ENCODE results near the gene AKR1C8.
"Not testable (repeated sequence)": the region's sequence is repeated elsewhere in the genome, so short reads cannot be mapped to it uniquely, and the experiment has no call there.

The AKR1C8 gene

DNA sequence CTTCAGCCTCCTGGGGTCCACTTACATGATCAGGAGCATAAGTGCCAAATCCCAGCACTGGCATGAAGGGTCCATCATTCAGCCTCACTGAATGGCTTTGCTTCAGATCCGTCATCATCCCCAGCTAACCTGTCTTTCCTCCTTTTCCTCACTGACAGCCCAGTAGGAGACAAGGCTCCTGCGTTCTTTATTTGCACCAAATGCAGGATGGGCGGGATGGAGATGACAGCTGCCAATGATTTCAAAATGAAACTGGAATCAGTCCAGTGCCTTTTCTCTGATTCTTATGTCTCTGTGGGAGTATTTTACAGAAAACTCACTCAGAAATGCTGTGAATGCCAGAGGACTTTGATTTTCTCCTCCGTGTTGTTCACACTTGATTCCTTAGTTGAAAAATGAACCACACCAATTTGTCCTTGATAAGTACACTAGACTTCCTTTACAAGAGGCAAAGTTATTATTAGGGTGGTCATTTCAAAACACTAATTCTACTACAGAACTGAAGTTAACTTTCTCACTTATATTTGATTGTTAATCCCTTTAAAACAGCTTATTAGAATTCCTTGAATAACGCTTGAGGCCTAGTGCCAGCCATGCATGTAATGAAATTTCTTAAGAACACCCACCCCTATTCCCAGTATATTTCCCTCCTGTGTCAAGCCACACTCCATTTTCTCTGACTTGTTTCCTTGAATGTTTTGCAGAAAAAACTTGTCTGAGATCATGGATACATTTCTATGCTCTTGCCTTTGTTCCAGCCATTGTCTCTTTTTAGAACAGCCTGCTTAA lies at the start of gene AKR1C8:
Gene AKR1C8, minus strand, starts transcription at position 164 of the 789 bp plus-strand sequence. Its CDS starts 46 bp downstream, at position 118.
- DNase-seq: no peak

DNA sequence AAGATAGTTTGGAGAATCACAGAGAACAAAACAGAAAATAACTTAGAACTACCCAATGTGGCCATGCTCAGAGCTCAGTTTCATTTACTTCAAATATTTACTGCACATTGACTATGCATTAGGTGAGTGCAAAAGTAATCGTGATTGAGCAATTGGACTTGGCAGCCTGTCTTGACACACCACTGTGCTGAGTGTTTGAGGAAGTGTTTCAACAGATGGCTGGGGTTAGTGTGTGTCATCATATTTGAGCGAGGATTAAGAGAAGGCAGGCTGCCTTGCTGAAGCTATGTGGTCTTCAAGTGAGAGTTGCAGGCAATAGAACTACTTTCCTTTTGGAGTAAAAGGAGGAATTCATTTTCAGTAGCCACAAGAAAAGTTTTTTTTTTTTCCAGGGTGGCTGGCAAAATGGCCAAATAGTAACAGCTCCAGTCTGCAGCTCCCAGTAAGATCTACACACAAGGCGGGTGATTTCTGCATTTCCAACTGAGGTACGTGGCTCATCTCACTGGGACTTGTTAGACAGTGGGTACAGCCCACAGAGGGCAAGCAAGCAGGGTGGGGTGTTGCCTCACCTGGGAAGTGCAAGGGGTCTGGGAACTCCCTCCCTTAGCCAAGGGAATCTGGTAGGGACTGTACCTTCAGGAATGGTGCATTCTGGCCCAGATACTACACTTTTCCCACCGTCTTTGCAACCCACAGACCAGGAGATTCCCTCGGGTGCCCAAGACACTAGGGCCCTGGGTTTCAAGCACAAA lies 49.3 kb upstream of the AKR1C8 start:
- peak; percentile 82 for DNase-seq

DNA sequence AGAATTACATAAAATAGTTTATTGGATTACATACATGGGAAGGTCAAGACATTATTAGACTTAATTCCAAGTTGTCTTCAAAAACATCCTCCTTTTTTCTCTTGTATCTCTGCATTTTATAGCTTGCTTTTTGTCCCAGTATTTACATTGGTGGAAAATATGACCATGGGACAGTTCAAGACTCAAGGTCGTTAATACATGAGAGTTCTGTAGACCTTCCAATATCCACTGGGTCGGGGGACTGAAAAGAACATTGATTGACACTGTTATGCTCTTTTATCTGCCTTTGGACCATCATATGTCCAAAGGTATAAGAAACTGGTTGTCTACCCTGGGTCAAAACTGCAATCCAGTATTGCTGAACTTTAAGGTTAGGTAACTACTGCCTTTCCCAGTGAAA lies 48.4 kb upstream of the AKR1C8 start:
- DNase-seq: no peak

DNA sequence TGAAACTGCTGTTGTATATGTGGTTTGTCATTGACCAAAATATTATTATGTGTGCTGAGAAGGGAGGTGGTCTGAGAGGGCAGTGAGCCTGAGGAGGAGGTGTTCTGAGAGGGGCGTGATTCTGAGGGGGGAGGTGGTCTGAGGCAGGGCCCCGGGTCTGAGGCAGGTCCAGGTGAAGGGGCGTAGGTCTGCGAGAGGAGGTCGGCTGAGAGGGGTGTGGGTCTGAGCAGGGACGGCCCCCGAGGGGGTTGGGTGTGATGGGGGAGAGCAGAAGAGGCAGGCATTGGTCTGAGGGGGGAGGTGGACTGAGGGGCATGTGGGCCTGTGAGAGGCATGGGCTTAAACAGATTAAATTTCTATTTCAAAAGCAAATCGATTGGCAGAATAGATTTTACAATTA lies 44.1 kb upstream of the AKR1C8 start:
- DNase-seq: no peak

DNA sequence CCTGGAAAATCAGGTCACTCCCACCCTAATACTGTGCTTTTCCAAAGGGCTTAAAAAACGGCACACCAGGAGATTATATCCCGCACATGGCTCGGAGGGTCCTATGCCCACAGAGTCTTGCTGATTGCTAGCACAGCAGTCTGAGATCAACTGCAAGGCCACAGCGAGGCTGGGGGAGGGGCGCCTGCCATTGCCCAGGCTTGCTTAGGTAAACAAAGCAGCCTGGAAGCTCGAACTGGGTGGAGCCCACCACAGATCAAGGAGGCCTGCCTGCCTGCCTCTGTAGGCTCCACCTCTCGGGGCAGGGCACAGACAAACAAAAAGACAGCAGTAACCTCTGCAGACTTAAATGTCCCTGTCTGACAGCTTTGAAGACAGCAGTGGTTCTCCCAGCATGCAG lies 38.0 kb upstream of the AKR1C8 start:
- DNase-seq: not testable (repeated sequence)

DNA sequence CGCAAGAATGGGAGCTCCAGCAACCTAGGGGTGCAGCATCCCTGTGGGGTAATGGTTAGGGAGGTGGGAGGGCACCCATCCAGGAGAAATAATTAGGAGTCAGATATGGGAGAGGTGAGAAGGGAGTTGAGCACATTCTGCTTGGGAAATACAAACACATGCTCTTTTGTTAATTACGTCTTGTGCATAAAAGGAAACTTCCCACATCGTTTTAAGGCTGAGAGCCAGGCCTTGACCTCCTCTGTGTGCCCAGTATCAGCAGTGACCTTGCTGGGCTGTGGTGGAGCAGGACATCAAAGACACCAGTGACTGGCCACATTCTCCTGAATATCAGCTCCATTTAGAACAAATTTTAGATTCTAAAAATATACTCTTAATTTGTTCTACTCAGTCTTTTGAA lies 34.3 kb upstream of the AKR1C8 start:
- DNase-seq: no peak

DNA sequence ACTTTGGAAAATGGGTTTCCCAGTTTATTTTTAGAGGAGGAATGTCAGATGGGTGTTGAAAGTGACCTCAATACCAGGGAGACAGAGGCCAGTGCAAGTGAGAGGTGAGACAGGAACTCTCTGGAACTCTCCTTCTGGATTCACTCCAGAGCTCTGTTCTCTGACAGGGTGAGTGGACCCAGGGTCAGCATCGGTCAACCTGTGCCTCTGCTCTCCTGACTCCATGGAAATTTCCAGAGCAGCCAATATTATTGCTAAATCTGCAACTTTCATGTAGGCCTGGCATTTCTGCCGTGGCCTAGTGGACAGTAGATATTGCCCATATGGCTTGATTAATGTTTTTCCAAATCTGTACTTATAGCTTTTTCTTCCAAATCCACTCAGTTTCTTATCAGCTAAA lies 31.9 kb upstream of the AKR1C8 start:
- DNase-seq: no peak

DNA sequence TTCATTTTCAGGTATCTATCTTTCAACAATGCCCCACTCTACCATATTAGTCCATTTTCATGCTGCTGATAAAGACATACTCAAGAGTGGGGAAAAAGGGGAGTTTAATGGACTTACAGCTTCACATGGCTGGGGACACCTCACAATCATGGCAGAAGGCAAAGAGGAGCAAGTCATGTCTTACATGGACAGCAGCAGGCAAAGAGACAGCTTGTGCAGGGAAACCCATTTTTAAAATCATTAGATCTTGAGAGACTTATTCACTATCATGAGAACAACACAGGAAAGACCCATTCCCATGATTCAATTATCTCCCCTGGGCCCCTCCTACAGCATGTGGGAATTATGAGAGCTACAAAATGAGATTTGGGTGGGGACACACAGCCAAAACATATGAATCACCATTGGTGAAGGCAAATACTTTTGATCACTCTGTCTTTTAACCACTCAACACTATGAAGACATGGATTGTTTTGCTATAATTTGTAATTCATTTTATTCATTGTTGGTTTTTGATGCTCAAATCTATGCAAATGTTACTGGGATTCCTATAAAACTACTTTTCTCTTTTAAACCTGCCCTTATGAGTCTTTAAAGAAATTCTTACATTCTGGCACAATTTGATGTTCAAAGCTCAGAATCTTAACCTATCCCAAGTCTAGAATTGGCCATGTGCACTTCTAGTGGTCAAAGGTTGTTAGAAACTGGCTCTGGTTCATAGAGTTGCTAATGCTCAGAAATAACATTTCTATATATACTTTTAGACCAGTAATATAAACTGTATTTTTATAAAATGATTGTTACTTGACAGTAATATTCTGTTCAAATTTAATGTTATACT lies 27.0 kb upstream of the AKR1C8 start:
- DNase-seq: no peak

DNA sequence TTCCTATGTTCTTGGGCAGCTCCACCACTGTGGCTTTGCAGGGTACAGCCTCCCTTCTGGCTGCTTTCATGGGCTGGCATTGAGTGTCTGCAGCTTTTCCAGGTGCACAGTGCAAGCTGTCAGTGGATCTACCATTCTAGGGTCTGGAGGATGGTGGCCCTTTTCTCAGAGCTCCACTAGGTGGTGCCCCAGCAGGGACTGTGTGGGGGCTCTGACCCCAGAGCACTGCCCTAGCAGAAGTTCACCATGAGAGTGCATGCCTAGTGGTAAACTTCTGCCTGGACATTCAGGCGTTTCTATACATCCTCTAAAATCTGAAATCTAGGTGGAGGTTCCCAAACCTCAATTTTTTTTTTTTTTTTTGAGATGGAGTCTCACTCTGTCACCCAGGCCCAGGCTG lies 25.3 kb upstream of the AKR1C8 start:
- peak; percentile 16 for DNase-seq

DNA sequence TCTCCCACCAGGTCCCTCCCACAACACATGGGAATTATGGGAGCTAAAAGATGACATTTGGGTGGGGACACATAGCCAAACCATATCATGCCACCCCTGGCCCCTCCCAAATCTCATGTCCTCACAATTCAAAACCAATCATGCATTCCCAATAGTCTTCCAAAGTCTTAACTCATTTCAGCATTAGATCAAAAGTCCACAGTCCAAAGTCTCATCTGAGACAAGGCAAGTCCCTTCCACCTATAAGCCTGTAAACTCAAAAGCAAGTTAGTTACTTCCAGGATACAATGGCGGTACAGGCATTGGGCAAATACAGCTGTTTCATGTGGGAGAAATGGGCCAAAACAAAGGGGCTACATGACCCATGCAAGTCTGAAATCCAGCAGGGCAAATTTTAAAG lies 24.8 kb upstream of the AKR1C8 start:
- DNase-seq: not testable (repeated sequence)

DNA sequence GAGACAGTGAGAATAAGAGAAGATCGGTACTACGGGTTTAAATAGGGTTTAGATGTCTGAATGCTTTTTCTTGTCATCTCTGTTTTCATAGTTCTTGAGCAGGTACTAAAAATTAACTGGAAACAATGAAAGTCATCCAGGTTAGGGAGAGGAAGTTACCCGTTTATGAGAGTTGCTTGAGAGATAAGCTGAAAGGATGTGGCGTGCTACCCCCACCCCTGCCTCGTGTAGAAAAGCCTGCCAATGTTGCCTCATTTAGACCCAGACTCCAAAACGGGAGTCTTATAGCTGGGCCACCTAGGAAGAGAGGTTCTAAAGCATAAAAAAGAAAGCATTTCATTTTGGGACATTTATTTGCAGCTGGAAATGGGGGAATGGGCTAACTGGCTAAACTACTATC lies 21.8 kb upstream of the AKR1C8 start:
- DNase-seq: peak; percentile 30

DNA sequence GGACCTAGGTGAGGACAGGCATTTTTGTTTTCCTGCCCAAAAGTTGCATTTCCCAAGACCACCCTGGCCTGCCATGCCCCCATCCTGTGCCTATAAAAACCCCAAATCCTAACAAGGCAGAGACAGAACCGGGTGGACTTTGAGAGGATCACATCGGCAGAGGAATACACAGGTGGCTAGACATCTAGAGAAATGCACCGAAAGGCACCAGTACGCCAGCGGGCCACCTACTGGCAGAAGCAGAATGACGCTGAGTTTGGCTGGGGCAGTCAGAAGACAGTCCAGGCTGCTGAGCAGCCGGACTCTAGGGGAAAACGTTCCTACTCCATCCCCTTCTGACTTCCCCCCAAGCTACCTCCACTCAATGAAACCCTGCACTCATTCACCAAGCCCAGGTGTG lies 14.4 kb upstream of the AKR1C8 start:
- DNase-seq: peak; percentile 6

DNA sequence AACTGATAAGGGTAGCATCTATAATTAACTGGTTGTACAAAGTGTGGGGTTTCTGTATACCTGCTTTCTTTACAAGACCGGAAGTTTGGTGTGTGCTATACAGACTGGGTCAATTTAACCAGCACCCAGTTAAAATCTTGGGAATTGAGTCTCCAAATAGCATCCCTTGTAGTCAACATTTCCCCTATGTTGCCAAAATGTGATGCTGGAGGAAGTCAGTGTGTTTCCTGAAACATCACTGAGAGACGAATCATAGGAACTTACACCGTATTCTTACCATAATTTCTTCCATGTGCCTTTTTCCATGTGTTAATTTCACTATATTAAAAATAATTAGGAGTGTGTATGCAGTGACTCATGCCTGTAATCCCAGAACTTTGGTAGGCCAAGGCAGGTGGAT lies 13.4 kb upstream of the AKR1C8 start:
- no peak for DNase-seq

DNA sequence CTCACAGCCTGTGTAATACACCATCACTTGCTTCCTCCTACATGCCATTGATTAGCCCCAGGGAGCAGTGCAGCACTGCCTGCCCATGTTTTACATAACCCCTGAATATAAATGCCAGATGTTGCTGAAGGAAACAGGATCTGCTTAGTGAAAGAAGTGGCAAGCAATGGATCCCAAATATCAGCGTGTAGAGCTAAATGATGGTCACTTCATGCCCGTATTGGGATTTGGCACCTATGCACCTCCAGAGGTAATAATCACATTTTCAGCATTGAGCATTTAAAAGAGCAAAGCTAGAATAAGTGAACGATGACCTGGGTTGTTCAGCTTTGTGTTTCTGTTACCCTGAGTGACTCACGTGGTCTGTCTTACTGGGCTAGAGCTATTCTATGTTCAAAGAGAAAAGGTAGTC lies 11.8 kb upstream of the AKR1C8 start, which contains the start of gene AKR1C4:
Gene AKR1C4, plus strand, starts transcription at position 136 of the 412 bp plus-strand sequence. Its CDS starts 31 bp downstream, at position 167.
- no peak for DNase-seq

DNA sequence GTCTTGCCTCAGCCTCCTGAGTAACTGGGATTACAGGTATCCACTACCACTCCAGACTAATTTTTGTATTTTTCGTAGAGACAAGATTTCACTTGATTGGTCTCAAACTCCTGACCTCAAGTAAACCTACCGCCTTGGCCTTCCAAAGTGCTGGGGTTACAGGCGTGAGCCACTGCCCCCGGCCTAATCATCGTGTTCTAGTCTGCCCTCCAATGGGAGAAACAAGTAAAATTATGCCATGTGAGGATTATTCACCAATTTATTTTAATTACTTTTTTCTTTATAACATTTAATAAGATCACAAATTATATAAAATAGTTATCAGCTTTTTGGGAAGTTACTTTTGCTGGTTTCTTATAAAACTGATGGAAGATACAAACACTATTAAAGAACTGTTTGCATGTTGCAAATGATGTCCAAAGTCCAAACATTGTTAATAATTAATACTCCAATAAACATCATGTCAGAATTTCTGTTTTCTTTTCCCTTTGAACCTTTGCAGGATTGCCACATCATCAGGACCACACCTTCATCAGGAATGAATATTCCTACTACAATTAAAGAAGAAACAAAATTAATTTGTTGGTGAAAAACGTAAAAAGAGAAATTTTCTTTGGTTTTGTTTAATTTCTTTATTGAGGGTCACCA lies 10.9 kb upstream of the AKR1C8 start:
- DNase-seq: no peak

DNA sequence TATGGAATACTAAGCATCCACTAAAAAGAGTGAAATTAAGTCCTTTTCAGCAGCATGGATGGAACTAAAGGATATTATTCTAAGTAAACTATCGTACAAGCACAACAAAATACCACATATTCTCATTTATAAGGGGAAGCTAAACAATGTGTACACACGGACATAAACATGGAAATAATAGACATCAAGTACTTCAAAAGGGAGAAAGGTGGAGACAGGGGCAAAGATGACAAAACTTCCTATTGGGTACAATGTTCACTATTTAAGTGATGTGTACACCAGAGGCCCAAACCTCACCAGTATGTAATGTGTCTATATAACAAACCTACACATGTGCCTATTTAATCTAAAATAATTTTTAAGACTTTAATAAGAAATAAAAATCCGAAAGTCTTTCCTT lies 9.5 kb upstream of the AKR1C8 start:
- DNase-seq: no peak

DNA sequence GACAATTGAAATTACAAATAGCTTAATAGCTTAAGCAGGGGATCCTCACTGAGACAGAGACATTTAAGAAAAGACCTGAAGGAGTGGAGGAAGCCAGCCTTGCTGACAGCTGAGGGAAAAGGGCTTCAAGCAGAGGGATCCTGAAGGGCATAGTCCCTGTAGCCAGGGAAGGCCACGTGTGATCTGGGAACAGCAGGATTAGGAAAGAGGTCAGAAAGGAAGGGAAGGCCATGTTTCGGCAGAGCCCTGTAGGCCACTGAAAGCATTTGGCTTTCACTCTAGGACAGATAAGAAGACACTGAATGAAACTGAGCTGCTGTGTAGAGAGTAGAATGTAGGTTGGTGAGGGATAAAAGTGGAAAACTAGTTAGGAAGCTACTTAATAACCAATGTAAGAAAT lies 3.4 kb upstream of the AKR1C8 start:
- DNase-seq: no peak

DNA sequence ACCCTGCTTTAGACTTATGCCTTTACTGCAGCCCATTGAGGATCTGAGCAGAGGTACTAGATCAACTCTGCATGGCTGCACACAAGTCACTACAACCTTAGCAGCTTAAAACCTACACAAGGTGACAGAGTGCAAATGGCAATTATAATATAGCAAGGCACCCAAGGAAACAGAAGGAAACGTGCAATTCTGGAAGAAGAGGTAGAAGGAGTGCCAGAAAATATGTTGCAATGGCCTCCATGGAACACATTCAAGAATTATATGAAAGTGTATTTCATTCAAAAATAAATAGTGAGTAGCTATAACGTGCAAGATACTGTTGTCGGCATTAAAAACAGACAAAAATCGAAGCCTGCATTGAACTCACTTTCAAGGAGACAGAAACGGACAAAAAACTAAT lies 2.9 kb upstream of the AKR1C8 start:
- no peak for DNase-seq

DNA sequence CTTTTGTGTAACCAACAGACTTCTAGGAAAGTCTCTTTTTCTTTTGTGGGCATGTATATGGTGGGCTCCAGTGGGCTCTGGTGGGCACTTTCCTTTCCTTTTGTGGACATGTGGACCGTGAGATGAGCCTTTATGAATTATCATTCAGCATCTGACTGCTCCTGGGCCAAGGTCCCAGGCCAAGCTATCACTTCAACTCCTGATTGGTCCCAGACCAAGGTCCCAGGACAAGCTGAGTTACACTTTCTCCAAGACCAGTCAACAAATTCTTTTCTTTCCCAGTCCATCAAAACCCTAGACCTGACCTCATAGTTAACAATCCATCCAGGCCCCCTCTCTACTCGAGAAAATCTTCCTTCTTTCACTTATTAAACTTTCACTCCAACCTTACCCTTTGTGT lies 1.0 kb downstream of the AKR1C8 start:
- DNase-seq: no peak

DNA sequence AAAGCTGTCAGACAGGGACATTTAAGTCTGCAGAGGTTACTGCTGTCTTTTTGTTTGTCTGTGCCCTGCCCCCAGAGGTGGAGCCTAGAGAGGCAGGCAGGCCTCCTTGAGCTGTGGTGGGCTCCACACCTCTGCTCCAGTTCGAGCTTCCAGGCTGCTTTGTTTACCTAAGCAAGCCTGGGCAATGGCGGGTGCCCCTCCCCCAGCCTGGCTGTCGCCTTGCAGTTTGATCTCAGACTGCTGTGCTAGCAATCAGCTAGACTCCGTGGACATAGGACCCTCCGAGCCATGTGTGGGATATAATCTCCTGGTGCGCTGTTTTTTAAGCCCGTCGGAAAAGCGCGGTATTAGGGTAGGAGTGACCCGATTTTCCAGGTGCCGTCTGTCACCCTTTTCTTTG lies 4.4 kb downstream of the AKR1C8 start:
- DNase-seq: not testable (repeated sequence)

DNA sequence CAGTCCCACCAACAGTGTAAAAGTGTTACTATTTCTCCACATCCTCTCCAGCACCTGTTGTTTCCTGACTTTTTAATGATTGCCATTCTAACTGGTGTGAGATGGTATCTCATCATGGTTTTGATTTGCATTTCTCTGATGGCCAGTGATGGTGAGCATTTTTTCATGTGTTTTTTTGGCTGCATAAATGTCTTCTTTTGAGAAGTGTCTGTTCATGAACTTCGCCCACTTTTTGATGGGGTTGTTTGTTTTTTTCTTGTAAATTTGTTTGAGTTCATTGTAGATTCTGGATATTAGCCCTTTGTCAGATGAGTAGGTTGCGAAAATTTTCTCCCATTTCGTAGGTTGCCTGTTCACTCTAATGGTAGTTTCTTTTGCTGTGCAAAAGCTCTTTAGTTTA lies 9.4 kb downstream of the AKR1C8 start:
- not testable (repeated sequence) for DNase-seq

DNA sequence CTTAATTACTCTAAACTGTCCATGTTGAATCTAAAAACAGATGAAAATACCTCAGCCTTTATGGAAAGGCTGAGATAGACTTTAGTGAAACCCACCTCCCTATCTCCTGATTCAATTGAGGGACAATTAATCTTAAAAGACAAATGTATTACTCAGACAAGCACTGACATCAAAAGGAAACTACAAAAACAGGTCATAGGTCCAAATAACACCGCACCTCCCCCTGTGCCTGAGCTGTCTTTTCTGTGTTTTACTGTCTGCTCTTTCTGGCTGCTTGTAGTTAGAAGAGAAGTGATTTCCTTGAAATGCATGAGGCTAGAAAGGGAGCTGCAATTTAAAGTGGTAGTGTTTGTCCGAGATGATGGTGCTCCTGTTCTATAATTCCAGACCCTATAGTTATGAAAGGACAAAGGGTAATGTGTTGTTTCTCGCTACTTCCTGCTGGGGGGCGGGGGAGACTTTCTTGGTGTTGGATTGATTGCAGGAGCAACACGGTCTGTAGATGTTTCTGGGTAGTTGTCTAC lies 16.0 kb downstream of the AKR1C8 start:
- DNase-seq: no peak

DNA sequence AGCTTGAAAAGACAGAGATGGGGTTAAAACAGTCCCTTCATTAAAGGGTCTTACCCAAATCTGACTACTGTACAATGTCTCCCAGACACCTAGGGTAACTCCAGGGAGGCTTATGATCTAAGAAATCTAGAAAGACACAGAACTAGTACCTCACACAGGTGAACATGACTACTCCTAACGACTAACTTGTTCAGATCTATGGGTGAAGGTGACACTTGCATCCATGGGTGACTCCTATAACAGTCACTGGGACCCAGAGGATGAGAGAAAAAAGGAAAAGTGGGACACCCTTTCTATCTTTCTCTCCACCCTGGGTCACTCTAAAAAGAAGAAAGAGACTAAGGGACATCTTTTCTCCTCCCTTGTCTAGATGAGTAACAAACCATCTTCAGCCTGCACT lies 19.2 kb downstream of the AKR1C8 start:
- DNase-seq: no peak
